ENCODE results near the gene UNC13D.
A peak's percentile ranks its signal among the peaks of the same experiment; 100 is the strongest.
"Not testable (repeated sequence)": the region's sequence is repeated elsewhere in the genome, so short reads cannot be mapped to it uniquely, and the experiment has no call there.

The UNC13D gene
- total RNA-seq = 120 to 206 (median 155) reads per million in 3 experiments

GRCh38 chr17:75843577-75844529 is at the start of gene UNC13D:
Gene UNC13D, minus strand, starts transcription at chr17:75844404. Its CDS starts 67 bp downstream, at chr17:75844337.
- DNase-seq = peak; percentile 63

GRCh38 chr17:75893305-75894048 is 49.3 kb upstream of the UNC13D start:
- DNase-seq = no peak

- no peak for DNase-seq
These were observed 48.5 kb upstream of the UNC13D start for GRCh38 chr17:75892556-75893224.

GRCh38 chr17:75891605-75892555 is 47.7 kb upstream of the UNC13D start:
- no peak for DNase-seq

- no peak for DNase-seq
These were observed 46.9 kb upstream of the UNC13D start for GRCh38 chr17:75891022-75891604.

GRCh38 chr17:75889454-75889853 is 45.2 kb upstream of the UNC13D start:
- no peak for DNase-seq

GRCh38 chr17:75888484-75888883 is 44.3 kb upstream of the UNC13D start:
- no peak for DNase-seq

GRCh38 chr17:75885860-75886259 is 41.7 kb upstream of the UNC13D start:
- DNase-seq = not testable (repeated sequence)

- DNase-seq = no peak
These were observed 41.2 kb upstream of the UNC13D start for GRCh38 chr17:75885431-75885830.

- no peak for DNase-seq
These were observed 37.7 kb upstream of the UNC13D start for GRCh38 chr17:75881678-75882454.

GRCh38 chr17:75880266-75880665 is 36.1 kb upstream of the UNC13D start:
- DNase-seq = no peak

GRCh38 chr17:75878174-75878998 is 34.2 kb upstream of the UNC13D start, which contains the start of gene TRIM47:
Gene TRIM47, minus strand, starts transcription at chr17:75878581. Its CDS starts 33 bp downstream, at chr17:75878548.
- DNase-seq = no peak

GRCh38 chr17:75877752-75878173 is 33.6 kb upstream of the UNC13D start:
- DNase-seq = peak; percentile 70

GRCh38 chr17:75876938-75877751 is 32.9 kb upstream of the UNC13D start:
- no peak for DNase-seq

GRCh38 chr17:75876190-75876937 is 32.2 kb upstream of the UNC13D start:
- DNase-seq = peak; percentile 77

- DNase-seq = no peak
These were observed 31.7 kb upstream of the UNC13D start for GRCh38 chr17:75875940-75876189.

- no peak for DNase-seq
These were observed 31.2 kb upstream of the UNC13D start for GRCh38 chr17:75875182-75875939.

All from central memory CD4-positive, alpha-beta T cell (primary cell).